Kidney (tissue), 14 donors: Measurements from ENCODE around the gene SLC51A. TPM values are rescaled to one million over a fixed set of nuclear protein-coding genes. Genes with fewer than 3 reads are reported as not detected.

ENCODE experiments used
- DNase-seq, 5 donors: peaks; one replicate each; pipeline ENCODE4 v3.0.0-alpha.2; 2013 to 2020
- FAIRE-seq: peaks from 2 replicates; lab custom pipeline; 2012; peaks lifted over from hg19 to GRCh38; lab: Jason Lieb, UNC
- H3K27ac ChIP-seq, 2 donors: one replicate each; pipeline ENCODE4 v1.7.0; 2013; ENCODE audit warnings: low read depth in 2 of 2, low read length in 2 of 2, inconsistent platforms in 1 of 2
- H3K27me3 ChIP-seq: one replicate; pipeline ENCODE4 v1.7.1; 2013; ENCODE audit warnings: low read length, inconsistent platforms; ENCODE audit not compliant: control insufficient read depth, insufficient read depth
- H3K36me3 ChIP-seq, 3 donors: one replicate each; pipeline versions ENCODE4 v1.7.0 to v1.7.1; 2013; ENCODE audit warnings: low read length in 3 of 3, control low read depth in 1 of 3, inconsistent platforms in 1 of 3; ENCODE audit not compliant: insufficient read depth in 3 of 3, control insufficient read depth in 2 of 3
- H3K4me1 ChIP-seq, 3 donors: one replicate each; pipeline versions ENCODE4 v1.7.0 to v1.7.1; 2013; ENCODE audit warnings: low read length in 3 of 3, inconsistent platforms in 1 of 3, low read depth in 1 of 3; ENCODE audit not compliant: control insufficient read depth in 2 of 3, insufficient read depth in 2 of 3
- H3K4me3 ChIP-seq, 3 donors: one replicate each; pipeline versions ENCODE4 v1.7.0 to v1.8.1; 2013; ENCODE audit warnings: low read length in 3 of 3, control low read depth in 1 of 3, inconsistent platforms in 1 of 3
- H3K9ac ChIP-seq, 3 donors: one replicate each; pipeline versions ENCODE4 v1.7.0 to v1.7.1; 2013; ENCODE audit warnings: low read length in 3 of 3, control low read depth in 1 of 3, inconsistent platforms in 1 of 3
- H3K9me3 ChIP-seq, 3 donors: one replicate each; pipeline versions ENCODE4 v1.7.0 to v1.7.1; 2013; ENCODE audit warnings: low read length in 3 of 3, control low read depth in 1 of 3, inconsistent platforms in 1 of 3; ENCODE audit not compliant: control insufficient read depth in 2 of 3, insufficient read depth in 1 of 3
- intact Hi-C: fragments of 100-400 bp; cut with DNase I; formaldehyde crosslinking; loops from one replicate; pipeline ENCODE4 v1.11.1; 2022
- polyA plus RNA-seq: library from polyadenylated mRNA; stranded (reverse); fragments of 350-450 nt; fragmentation: Illumina TruSeq; extraction: RNeasy Lipid Tissue Mini Kit (QIAGEN cat#74804); gene quantifications from one replicate; pipeline ENCODE4 v1.2.3, GENCODE V29; 2014; ENCODE audit warnings: low read depth, low replicate concordance; ENCODE audit not compliant: insufficient read depth
- total RNA-seq: library from RNA; stranded (reverse); fragmentation: NEBNext Ultra II Directional; extraction: Animal tissue kit (Norgen Biotek cat#: 25700); gene quantifications from one replicate; pipeline ENCODE4 v1.2.1, GENCODE V29; 2021
- TF ChIP-seq, protein P1 (sequence below): IDR thresholded peaks from 3 replicates; pipeline ENCODE4 v1.5.1; 2012; ENCODE audit warnings: mild to moderate bottlenecking, moderate library complexity, borderline replicate concordance; ENCODE audit not compliant: insufficient read depth; ENCODE audit errors: extremely low read depth
- donor health status: control.
- donor health status: control.
- donor health status: control.
- donor health status: control.
- donor health status: control.
- donor health status: DM: yes; HTN: yes; CAD: no.
- donor health status: Normal renal cell carcinoma (clear cell type).

Gene SLC51A
- total and polyA plus RNA-seq, 2 donors from 2014 or later = 0.98 to 6.5 TPM

DNA sequence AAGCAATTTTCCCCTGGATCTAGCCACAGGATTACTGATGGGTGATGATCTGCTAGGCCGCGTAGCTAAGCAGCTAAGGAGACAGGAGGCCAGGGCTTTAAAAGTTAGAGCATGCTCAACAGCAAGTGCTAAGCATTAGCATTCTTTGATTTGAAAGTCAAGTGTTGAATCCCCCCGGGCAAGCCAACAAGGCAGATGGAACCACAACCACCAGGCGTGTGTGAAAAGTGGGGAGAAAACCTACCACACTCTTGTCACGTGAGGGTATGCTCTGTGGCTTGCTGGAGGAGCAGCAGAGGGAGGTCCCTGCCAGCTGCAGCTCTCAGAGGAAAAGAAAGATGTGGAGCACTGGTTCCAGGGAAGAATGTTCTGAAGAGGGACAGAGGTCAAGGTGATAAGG lies 20.9 kb downstream of the SLC51A start:
- Histone ChIP-seq H3K27me3 (no peaks in the 10 kb centered on the region), H3K9me3 (no peaks in the 10 kb centered on the region), H3K27ac (no peak overlapping the region), H3K36me3 (peaks cover 6 to 38% (median 15%) of the 10 kb centered on the region in 3 donors), H3K4me3 (no peak overlapping the region), H3K4me1 (no peaks in the 10 kb centered on the region), H3K9ac (no peak overlapping the region)
- intact Hi-C loops = no loop called here
- TF ChIP-seq, protein P1, sequence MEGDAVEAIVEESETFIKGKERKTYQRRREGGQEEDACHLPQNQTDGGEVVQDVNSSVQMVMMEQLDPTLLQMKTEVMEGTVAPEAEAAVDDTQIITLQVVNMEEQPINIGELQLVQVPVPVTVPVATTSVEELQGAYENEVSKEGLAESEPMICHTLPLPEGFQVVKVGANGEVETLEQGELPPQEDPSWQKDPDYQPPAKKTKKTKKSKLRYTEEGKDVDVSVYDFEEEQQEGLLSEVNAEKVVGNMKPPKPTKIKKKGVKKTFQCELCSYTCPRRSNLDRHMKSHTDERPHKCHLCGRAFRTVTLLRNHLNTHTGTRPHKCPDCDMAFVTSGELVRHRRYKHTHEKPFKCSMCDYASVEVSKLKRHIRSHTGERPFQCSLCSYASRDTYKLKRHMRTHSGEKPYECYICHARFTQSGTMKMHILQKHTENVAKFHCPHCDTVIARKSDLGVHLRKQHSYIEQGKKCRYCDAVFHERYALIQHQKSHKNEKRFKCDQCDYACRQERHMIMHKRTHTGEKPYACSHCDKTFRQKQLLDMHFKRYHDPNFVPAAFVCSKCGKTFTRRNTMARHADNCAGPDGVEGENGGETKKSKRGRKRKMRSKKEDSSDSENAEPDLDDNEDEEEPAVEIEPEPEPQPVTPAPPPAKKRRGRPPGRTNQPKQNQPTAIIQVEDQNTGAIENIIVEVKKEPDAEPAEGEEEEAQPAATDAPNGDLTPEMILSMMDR = no peak
- no peak for FAIRE-seq
- no peak for DNase-seq

DNA sequence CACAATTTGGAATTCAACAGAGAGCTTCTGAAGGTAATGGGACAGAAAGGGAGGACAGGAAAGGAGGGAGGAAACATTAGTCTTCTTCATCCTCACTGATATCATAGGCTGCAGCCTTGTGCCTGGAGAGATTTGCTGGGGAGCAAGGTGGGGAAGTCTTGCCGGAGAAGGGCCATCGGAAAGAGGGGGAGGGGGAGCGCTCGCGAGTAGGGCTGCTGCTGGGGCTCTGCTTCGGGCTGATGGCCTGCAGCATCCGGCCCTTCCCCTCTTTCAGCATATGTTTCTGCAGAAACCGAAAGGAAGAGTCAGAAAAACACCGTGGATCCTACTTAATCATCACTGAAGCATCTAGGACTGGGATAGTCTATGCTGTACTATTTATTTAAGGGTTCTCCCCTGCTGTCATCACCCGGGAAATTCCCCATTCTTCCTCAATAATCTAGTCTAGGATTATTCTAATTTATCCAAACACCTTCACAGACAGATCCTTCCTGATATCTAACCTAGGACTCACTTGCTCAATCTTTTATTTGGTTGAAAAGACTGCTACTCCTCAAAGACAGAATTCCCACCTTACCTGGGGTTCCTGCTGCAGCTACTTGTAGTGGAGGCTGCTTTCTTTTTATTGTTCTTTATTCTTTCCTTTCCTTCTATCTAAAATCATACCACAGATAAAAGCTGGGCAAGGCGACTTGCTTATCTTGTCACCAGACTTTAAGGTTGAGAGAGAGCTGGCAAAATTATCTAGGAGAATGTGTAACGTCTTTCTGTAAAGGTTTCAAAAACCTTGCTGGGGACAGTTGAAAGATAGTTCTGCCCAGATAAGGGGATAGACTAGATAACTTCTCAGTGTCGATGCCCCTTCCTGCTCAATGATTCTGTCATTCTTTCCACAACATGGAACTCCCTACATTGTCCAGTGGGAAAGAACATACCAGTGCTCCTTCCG lies 22.6 kb downstream of the SLC51A start:
- FAIRE-seq = no peak
- TF ChIP-seq, protein P1 = no peak
- Histone ChIP-seq H3K4me3 (no peak overlapping the region), H3K27me3 (no peaks in the 10 kb centered on the region), H3K4me1 (no peaks in the 10 kb centered on the region), H3K36me3 (peaks cover 6 to 43% (median 15%) of the 10 kb centered on the region in 3 donors), H3K9me3 (no peaks in the 10 kb centered on the region), H3K9ac (no peak overlapping the region), H3K27ac (no peak overlapping the region)
- no peak for DNase-seq
- intact Hi-C loops = no loop called here

DNA sequence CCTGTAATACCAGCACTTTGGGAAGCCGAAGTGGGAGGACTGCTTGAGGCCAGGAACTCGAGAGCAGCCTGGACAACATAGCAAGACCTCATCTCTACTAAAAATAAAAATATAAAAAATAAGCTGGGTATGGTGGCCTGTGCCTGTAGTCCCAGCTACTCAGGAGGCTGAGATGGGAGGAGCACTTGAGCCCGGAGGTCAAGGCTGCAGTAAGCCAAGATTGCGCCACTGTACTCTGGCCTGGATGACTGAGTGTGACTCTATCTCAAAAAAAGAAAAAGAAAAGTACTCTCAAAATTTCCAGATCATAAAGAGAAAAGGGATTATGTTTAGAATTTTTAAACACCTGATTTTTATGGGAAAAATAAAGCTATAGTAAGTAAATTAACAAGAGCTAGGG lies 24.1 kb downstream of the SLC51A start:
- no peak for FAIRE-seq
- H3K27me3 ChIP-seq = no peaks in the 10 kb centered on the region
- H3K4me1 ChIP-seq = no peaks in the 10 kb centered on the region
- H3K27ac ChIP-seq = no peak overlapping the region
- intact Hi-C loops = no loop called here
- TF ChIP-seq, protein P1 = no peak
- H3K9me3 ChIP-seq = no peaks in the 10 kb centered on the region
- H3K9ac ChIP-seq = no peak overlapping the region
- H3K4me3 ChIP-seq = no peak overlapping the region
- no peak for DNase-seq
- H3K36me3 ChIP-seq = peaks cover 6 to 43% (median 15%) of the 10 kb centered on the region in 3 donors
